A673 (cell line): ENCODE results near the gene NAV2. TPM values are rescaled to one million over a fixed set of nuclear protein-coding genes. Genes with fewer than 3 reads are reported as not detected.

ENCODE experiments used
- BruUV-seq: library from RNA; stranded (reverse); fragments of 400-500 nt; replicated peaks from 2 replicates; lab custom pipeline; 2021; lab: Mats Ljungman, UMichigan
- CTCF ChIA-PET: fragments of 300-600 bp; sonication (Branson Sonifier 250); formaldehyde crosslinking; loops from one replicate; lab custom pipeline; 2022; ENCODE audit warnings: antibody characterized with exemption; lab: Charles Lee
- POLR2A ChIA-PET: fragments of 300-600 bp; sonication (Branson Sonifier 250); formaldehyde crosslinking; loops from one replicate; lab custom pipeline; 2022; ENCODE audit warnings: antibody characterized with exemption; ENCODE audit not compliant: low non-redundant PET; lab: Charles Lee
- DNase-seq: peaks from one replicate; pipeline ENCODE4 v3.0.0-alpha.2; 2015; ENCODE audit warnings: low spot score
- H3K27ac ChIP-seq: fragments of 200-600 bp; sonication (generic); 2 replicates; pipeline ENCODE4 v1.5.1; 2016; ENCODE audit warnings: mixed run types, low read depth, mild to moderate bottlenecking, mixed read lengths, antibody characterized with exemption, low read length; ENCODE audit not compliant: poor library complexity, severe bottlenecking
- H3K27me3 ChIP-seq: fragments of 200-600 bp; sonication (generic); replicated peaks from 2 replicates; pipeline ENCODE4 v1.6.1; 2017; ENCODE audit warnings: mixed run types, low read depth, mild to moderate bottlenecking, mixed read lengths, antibody characterized with exemption, low read length; ENCODE audit not compliant: insufficient read depth, poor library complexity
- H3K36me3 ChIP-seq: fragments of 200-600 bp; sonication (generic); 2 replicates; pipeline ENCODE4 v1.6.1; 2016; ENCODE audit warnings: mixed run types, mild to moderate bottlenecking, mixed read lengths, antibody characterized with exemption, low read length; ENCODE audit not compliant: insufficient read depth, poor library complexity, severe bottlenecking
- H3K4me1 ChIP-seq: fragments of 200-600 bp; sonication (generic); 2 replicates; pipeline ENCODE4 v1.6.1; 2017; ENCODE audit warnings: mixed run types, mild to moderate bottlenecking, mixed read lengths, antibody characterized with exemption, low read length; ENCODE audit not compliant: insufficient read depth, poor library complexity, severe bottlenecking
- H3K4me3 ChIP-seq: fragments of 200-600 bp; sonication (generic); 2 replicates; pipeline ENCODE4 v1.5.1; 2016; ENCODE audit warnings: low read depth, mixed run types, mild to moderate bottlenecking, mixed read lengths, low read length; ENCODE audit not compliant: poor library complexity, severe bottlenecking
- H3K9me3 ChIP-seq: fragments of 200-600 bp; sonication (generic); 2 replicates; pipeline ENCODE4 v1.6.1; 2016; ENCODE audit warnings: mixed run types, low read depth, mild to moderate bottlenecking, mixed read lengths, antibody characterized with exemption, low read length; ENCODE audit not compliant: poor library complexity, severe bottlenecking
- CTCF ChIP-seq: fragments of 300-800, 200-600 bp; sonication (generic); conservative IDR thresholded peaks from 2 replicates; pipeline ENCODE4 v1.5.1; 2017; ENCODE audit warnings: low read depth, mild to moderate bottlenecking, antibody characterized with exemption, low read length, moderate library complexity, mixed read lengths
- EZH2 ChIP-seq: fragments of 200-600 bp; sonication (generic); IDR thresholded peaks from 2 replicates; pipeline ENCODE4 v1.6.1; 2017; ENCODE audit warnings: borderline replicate concordance, low read depth, mild to moderate bottlenecking, mixed read lengths, antibody characterized with exemption, low read length; ENCODE audit not compliant: poor library complexity, severe bottlenecking
- intact Hi-C: fragments of 100-400 bp; cut with micrococcal nuclease; formaldehyde crosslinking; loops from one replicate; pipeline ENCODE4 v1.10.0; 2022; ENCODE audit not compliant: unreplicated experiment
- total RNA-seq: library from RNA; stranded (reverse); gene quantifications from 2 replicates; pipeline ENCODE4 v1.2.3, GENCODE V29; 2021

NAV2 gene
- total RNA-seq, 1 experiment from 2014 or later = not detected

GRCh38 chr11:19817870-19818269 is 105.2 kb downstream of the NAV2 start:
- CTCF ChIA-PET = no interaction called here
- Histone ChIP-seq H3K9me3 (no peaks in the 10 kb centered on the region), H3K36me3 (no peaks in the 10 kb centered on the region), H3K4me1 (no peaks in the 10 kb centered on the region), H3K4me3 (no peak overlapping the region), H3K27me3 (no peaks in the 10 kb centered on the region), H3K27ac (no peak overlapping the region)
- intact Hi-C loops = no loop called here
- BruUV-seq = no TSS peak
- no peak for DNase-seq
- POLR2A ChIA-PET = no interaction called here
- TF ChIP-seq EZH2 (no peak), CTCF (no peak)

- H3K4me3 ChIP-seq = no peak overlapping the region
- intact Hi-C loops = no loop called here
- CTCF ChIA-PET = no interaction called here
- H3K27me3 ChIP-seq = no peaks in the 10 kb centered on the region
- no peaks in the 10 kb centered on the region for H3K36me3 ChIP-seq
- H3K4me1 ChIP-seq = no peaks in the 10 kb centered on the region
- DNase-seq = no peak
- no peaks in the 10 kb centered on the region for H3K9me3 ChIP-seq
- BruUV-seq = no TSS peak
- no peak overlapping the region for H3K27ac ChIP-seq
- no peak for TF ChIP-seq CTCF
- TF ChIP-seq EZH2 = no peak
- POLR2A ChIA-PET = no interaction called here
Observed at GRCh38 chr11:19818619-19819018, 106.0 kb downstream of the NAV2 start.

- ChIA-PET POLR2A (no interaction called here), CTCF (no interaction called here)
- Histone ChIP-seq H3K4me3 (no peak overlapping the region), H3K4me1 (no peaks in the 10 kb centered on the region), H3K36me3 (no peaks in the 10 kb centered on the region), H3K27ac (no peak overlapping the region), H3K27me3 (no peaks in the 10 kb centered on the region), H3K9me3 (no peaks in the 10 kb centered on the region)
- TF ChIP-seq EZH2 = no peak
- TF ChIP-seq CTCF = no peak
- no TSS peak for BruUV-seq
- intact Hi-C loops = no loop called here
- DNase-seq = no peak
Observed at GRCh38 chr11:19819148-19819547, 106.5 kb downstream of the NAV2 start.
